K562 (cell line): Measurements from ENCODE around the gene MMP28. TPM values are rescaled to one million over a fixed set of nuclear protein-coding genes. Genes with fewer than 3 reads are reported as not detected.

Source experiments
- ATAC-seq: fragments of 200-7000 bp; cut with Tn5 transposase; 3 replicates; pipeline ENCODE4 v1.9.1; 2020; ENCODE audit warnings: moderate library complexity
- BruUV-seq: library from RNA; stranded (reverse); fragments of 400-500 nt; replicated peaks from 2 replicates; lab custom pipeline; 2021; lab: Mats Ljungman, UMichigan
- CTCF ChIA-PET: fragments of 300-600 bp; formaldehyde crosslinking; extraction: SDS; loops from one replicate; lab custom pipeline; 2021; ENCODE audit warnings: low intra/inter-chr PET ratio; lab: Yijun Ruan, JAX
- POLR2A ChIA-PET: fragments of 300-600, 350-650 bp; sonication (Branson Sonifier 250); formaldehyde crosslinking; extraction: SDS; loops from one replicate; lab custom pipeline; 2021; ENCODE audit warnings: antibody characterized with exemption, inconsistent platforms; lab: Yijun Ruan, JAX
- DNase-seq, 4 experiments: peaks; one replicate each; pipeline versions ENCODE4 v3.0.0 to v3.0.0-alpha.2; 2011 to 2018; ENCODE audit warnings: low spot score in 3 of 4, mixed read lengths in 3 of 4; ENCODE audit errors: extremely low read depth in 1 of 4
- FAIRE-seq: peaks from 2 replicates; lab custom pipeline; 2011; peaks lifted over from hg19 to GRCh38; lab: Jason Lieb, UNC
- H2AFZ ChIP-seq: 2 replicates; pipeline ENCODE4 v1.6.0; 2011; ENCODE audit warnings: low read depth, low read length, control low read depth, inconsistent platforms
- H3K27ac ChIP-seq: fragments of 200-600 bp; 3 replicates; pipeline ENCODE4 v1.8.0; 2011; ENCODE audit warnings: low read depth, mild to moderate bottlenecking, control low read depth, inconsistent platforms, low read length, moderate library complexity, mixed read lengths; ENCODE audit errors: extremely low read depth
- H3K27me3 ChIP-seq, 2 experiments: fragments of 300-600 bp in 1 of 2; 2 replicates in 1 of 2; 3 replicates in 1 of 2; pipeline versions ENCODE4 v1.6.0 to v1.8.0; 2011; ENCODE audit warnings: inconsistent platforms in 2 of 2, low read length in 2 of 2, mild to moderate bottlenecking in 1 of 2, mixed read lengths in 1 of 2, moderate library complexity in 1 of 2; ENCODE audit not compliant: control insufficient read depth in 2 of 2, insufficient read depth in 2 of 2
- H3K36me3 ChIP-seq: fragments of 300-600 bp; 3 replicates; pipeline ENCODE4 v1.8.0; 2011; ENCODE audit warnings: mild to moderate bottlenecking, low read length, inconsistent platforms; ENCODE audit not compliant: control insufficient read depth, insufficient read depth
- H3K4me1 ChIP-seq, 2 experiments: fragments of 200-600 bp in 1 of 2; replicated peaks in 1 of 2; 2 replicates in 1 of 2; 3 replicates in 1 of 2; pipeline versions ENCODE4 v1.5.1 to v1.8.0; 2011; ENCODE audit warnings: inconsistent platforms in 2 of 2, low read length in 2 of 2, mild to moderate bottlenecking in 1 of 2, mixed read lengths in 1 of 2, moderate library complexity in 1 of 2; ENCODE audit not compliant: control insufficient read depth in 2 of 2, insufficient read depth in 2 of 2
- H3K4me2 ChIP-seq: 2 replicates; pipeline ENCODE4 v1.6.1; 2011; ENCODE audit warnings: low read length, control low read depth, inconsistent platforms, mixed read lengths; ENCODE audit not compliant: insufficient read depth
- H3K4me3 ChIP-seq: fragments of 200-600 bp; sonication (generic), shearing (Covaris generic); 2 replicates; pipeline ENCODE4 v1.5.1; 2016; ENCODE audit warnings: control low read depth, inconsistent platforms
- H3K79me2 ChIP-seq: fragments of 200-600 bp; 3 replicates; pipeline ENCODE4 v1.8.0; 2011; ENCODE audit warnings: low read length, inconsistent platforms; ENCODE audit not compliant: control insufficient read depth, insufficient read depth
- H3K9ac ChIP-seq, 2 experiments: 2 replicates each; pipeline versions ENCODE4 v1.6.0 to v1.6.1; 2011; ENCODE audit warnings: low read depth in 2 of 2, low read length in 2 of 2, control low read depth in 1 of 2, inconsistent platforms in 1 of 2, mild to moderate bottlenecking in 1 of 2, mixed read lengths in 1 of 2; ENCODE audit not compliant: insufficient read depth in 1 of 2
- H3K9me1 ChIP-seq: one replicate; pipeline ENCODE4 v1.6.0; 2011; ENCODE audit warnings: inconsistent platforms, mild to moderate bottlenecking, low read length, moderate library complexity; ENCODE audit not compliant: control insufficient read depth, insufficient read depth
- H3K9me3 ChIP-seq: replicated peaks from 2 replicates; pipeline ENCODE4 v1.5.1; 2011; ENCODE audit warnings: low read depth, low read length, inconsistent platforms; ENCODE audit not compliant: control insufficient read depth, insufficient read depth
- H4K20me1 ChIP-seq: replicated peaks from 2 replicates; pipeline ENCODE4 v1.6.1; 2011; ENCODE audit warnings: low read length, inconsistent platforms, mixed read lengths; ENCODE audit not compliant: control insufficient read depth, insufficient read depth
- ARHGAP35 ChIP-seq: fragments of 450-650 bp; IDR thresholded peaks from 2 replicates; pipeline ENCODE4 v1.6.1; 2018; ENCODE audit not compliant: partially characterized antibody
- CREM ChIP-seq: IDR thresholded peaks from 2 replicates; pipeline ENCODE4 v1.6.1; 2014; ENCODE audit warnings: antibody characterized with exemption, low read depth
- CXXC5 ChIP-seq: fragments of 250-450 bp; sonication (Bioruptor Pico); IDR thresholded peaks from 2 replicates; pipeline ENCODE4 v1.8.0; 2022; ENCODE audit warnings: inconsistent platforms, mild to moderate bottlenecking, moderate library complexity
- E4F1 ChIP-seq: fragments of 250-450 bp; sonication (Bioruptor Pico); IDR thresholded peaks from 2 replicates; pipeline ENCODE4 v1.5.0; 2021; ENCODE audit warnings: mild to moderate bottlenecking, borderline replicate concordance
- EGR1 ChIP-seq: fragments of 450-650 bp; conservative IDR thresholded peaks from 2 replicates; pipeline ENCODE4 v1.6.1; 2017; ENCODE audit warnings: mild to moderate bottlenecking
- FOXP1 ChIP-seq: sonication (generic); formaldehyde crosslinking; IDR thresholded peaks from 2 replicates; pipeline ENCODE4 v1.8.0; 2022; ENCODE audit warnings: mild to moderate bottlenecking, missing genetic modification reagents
- ILK ChIP-seq: fragments of 450-650 bp; IDR thresholded peaks from 2 replicates; pipeline ENCODE4 v1.6.1; 2016; ENCODE audit warnings: missing genetic modification characterization, low read depth, mild to moderate bottlenecking, missing compliant biosample characterization, moderate library complexity, borderline replicate concordance
- NCOR1 ChIP-seq: fragments of 450-650 bp; IDR thresholded peaks from 2 replicates; pipeline ENCODE4 v1.6.1; 2016; ENCODE audit warnings: mild to moderate bottlenecking, moderate library complexity
- SMAD1 ChIP-seq: fragments of 150-350 bp; IDR thresholded peaks from 2 replicates; pipeline ENCODE4 v1.6.1; 2014; ENCODE audit warnings: low read length, low read depth; ENCODE audit not compliant: partially characterized antibody
- ZBTB12 ChIP-seq: fragments of 250-450 bp; sonication (Bioruptor Pico); IDR thresholded peaks from 2 replicates; pipeline ENCODE4 v1.4.0; 2020
- ZBTB7A ChIP-seq: IDR thresholded peaks from 2 replicates; pipeline ENCODE4 v1.6.1; 2011; ENCODE audit warnings: low read depth, mild to moderate bottlenecking, low read length, moderate library complexity, borderline replicate concordance; ENCODE audit not compliant: control insufficient read depth
- ZC3H8 ChIP-seq: fragments of 450-650 bp; IDR thresholded peaks from 2 replicates; pipeline ENCODE4 v1.6.1; 2017
- ZFP30 ChIP-seq: fragments of 250-450 bp; sonication (Bioruptor Pico); IDR thresholded peaks from 2 replicates; pipeline ENCODE4 v1.8.0; 2022; ENCODE audit warnings: moderate library complexity, mild to moderate bottlenecking, inconsistent platforms, borderline replicate concordance
- ZNF175 ChIP-seq: fragments of 200-800 bp; sonication (Bioruptor generic); IDR thresholded peaks from 2 replicates; pipeline ENCODE4 v1.6.1; 2016; ENCODE audit warnings: low read depth, mild to moderate bottlenecking, missing genetic modification characterization, missing compliant biosample characterization
- ZNF655 ChIP-seq: fragments of 250-450 bp; sonication (Bioruptor Pico); IDR thresholded peaks from 2 replicates; pipeline ENCODE4 v1.5.0; 2021
- WGBS: fragments of 100-300 bp; shearing (Covaris generic); methylation state at CpG from one replicate; pipeline ENCODE4 v1.1.6; 2016; ENCODE audit warnings: low coverage, mixed read lengths; ENCODE audit not compliant: insufficient coverage; ENCODE audit errors: missing lambda C conversion rate; 5-methylcytosine and 5-hydroxymethylcytosine counted together
- in situ Hi-C: fragments of 300-500 bp; cut with MboI; formaldehyde crosslinking; loops from 4 replicates; pipeline ENCODE4 v1.15.0; 2018; ENCODE audit warnings: inconsistent platforms, mixed read lengths
- intact Hi-C: fragments of 100-400 bp; cut with micrococcal nuclease; formaldehyde crosslinking; loops from 2 replicates; pipeline ENCODE4 v1.14.2; 2022
- polyA plus RNA-seq, 8 experiments: library from polyadenylated mRNA; depleted of rRNA in 4 of 8; stranded (reverse) in 5 of 8; unstranded in 3 of 8; fragments of >200 nt; fragmentation: Nextera tagmentation in 2 of 8; fragmentation: Illumina TruSeq in 1 of 8; extraction: Ambion mirVana in 2 of 8; extraction: Trizol in 1 of 8; gene quantifications; 2 replicates each; pipeline versions ENCODE4 v1.2.1 to v1.2.3, GENCODE V29; 2011 to 2014; ENCODE audit warnings: inconsistent platforms in 1 of 8, missing spikeins in 1 of 8
- total RNA-seq, 7 experiments: library from RNA; depleted of rRNA in 6 of 7; stranded (reverse); fragments of >200 nt in 6 of 7; fragmentation: Illumina TruSeq in 2 of 7; extraction: Trizol in 2 of 7; gene quantifications; 2 replicates each; pipeline versions ENCODE4 v1.2.1 to v1.2.3, GENCODE V29; 2011 to 2021; ENCODE audit warnings: low replicate concordance in 1 of 7

Gene MMP28
- total and polyA plus RNA-seq, 9 of the 15 experiments (the other 6 are each of a cell fraction or from before 2014, with no cell fraction given) = not detected

GRCh38 chr17:35731239-35731916 is 64.1 kb downstream of the MMP28 start, which contains the start of gene RASL10B:
Gene RASL10B, plus strand, starts transcription at chr17:35731639. Its CDS starts 3,546 bp downstream, at chr17:35735185.
- Histone ChIP-seq H3K27ac (no peak within 1 kb of the TSS), H3K9me1 (no peaks in the 10 kb centered on the region), H3K9me3 (no peaks in the 10 kb centered on the region), H3K4me3 (peak within 1 kb of the TSS; percentile 41), H3K79me2 (no peaks in the 10 kb centered on the region), H3K9ac (peak within 1 kb of the TSS in 1 of 2 experiments; percentile 73; a peak in 2 of 4 replicates), H4K20me1 (peaks cover 2% of the 10 kb centered on the region; the same call in 1 of the 2 replicates), H3K36me3 (peaks cover 11% of the 10 kb centered on the region; the same call in 1 of the 3 replicates), H2AFZ (no peak within 1 kb of the TSS), H3K27me3 (peaks cover 19 to 44% of the 10 kb centered on the region in 2 experiments; a peak in 4 of 5 replicates), H3K4me2 (peak within 1 kb of the TSS; percentile 54; the same call in 1 of the 2 replicates), H3K4me1 (peaks cover 3 to 17% of the 10 kb centered on the region in 2 experiments; a peak in 3 of 5 replicates)
- DNase-seq = peak; percentile 56 to 93 (median 84)
- CTCF ChIA-PET = interaction anchor here (0.5 kb wide), 1 partner anchor 36 kb away, joined by 3 read pairs; no protein-coding TSS in a partner anchor
- ATAC-seq = peak; percentile 89
- 38% methylated on average over 7 of the region's 44 CpGs for WGBS
- in situ Hi-C loops (loop anchor here (25.0 kb wide), 1 partner anchor 1294 kb away; no protein-coding TSS in a partner anchor), intact Hi-C loops (loop anchor here (5.0 kb wide), 1 partner anchor 174 kb away; no protein-coding TSS in a partner anchor)
- no TSS peak for BruUV-seq
- POLR2A ChIA-PET = interaction anchor here (1.6 kb wide), 1 partner anchor 10 kb away, joined by 6 read pairs; no protein-coding TSS in a partner anchor
- FAIRE-seq = no peak
- no peak for TF ChIP-seq SMAD1
- TF ChIP-seq ZNF655 = no peak
- TF ChIP-seq EGR1 = peak; percentile 84
- TF ChIP-seq FOXP1 (CRISPR knock-in tag) = no peak
- TF ChIP-seq ZC3H8 = no peak
- no peak for TF ChIP-seq ILK (tag)
- TF ChIP-seq CXXC5 (CRISPR knock-in tag) = peak; percentile 15; the same call in 1 of the 2 replicates
- TF ChIP-seq ZFP30 = no peak
- TF ChIP-seq ARHGAP35 = no peak
- peak; percentile 39; the same call in 1 of the 2 replicates for TF ChIP-seq CREM
- peak; percentile 60; the same call in 1 of the 2 replicates for TF ChIP-seq ZBTB7A
- TF ChIP-seq E4F1 (CRISPR knock-in tag) = no peak
- TF ChIP-seq ZNF175 (CRISPR knock-in tag) = no peak
- no peak for TF ChIP-seq ZBTB12
- no peak for TF ChIP-seq NCOR1
